ENCODE results near the gene ZNF385B. TPM values are rescaled to one million over a fixed set of nuclear protein-coding genes. Genes with fewer than 3 reads are reported as not detected.

ZNF385B gene
- polyA plus RNA-seq, 1 of the 3 experiments (the other 2 are of a cell fraction) = 0.16 TPM

DNA sequence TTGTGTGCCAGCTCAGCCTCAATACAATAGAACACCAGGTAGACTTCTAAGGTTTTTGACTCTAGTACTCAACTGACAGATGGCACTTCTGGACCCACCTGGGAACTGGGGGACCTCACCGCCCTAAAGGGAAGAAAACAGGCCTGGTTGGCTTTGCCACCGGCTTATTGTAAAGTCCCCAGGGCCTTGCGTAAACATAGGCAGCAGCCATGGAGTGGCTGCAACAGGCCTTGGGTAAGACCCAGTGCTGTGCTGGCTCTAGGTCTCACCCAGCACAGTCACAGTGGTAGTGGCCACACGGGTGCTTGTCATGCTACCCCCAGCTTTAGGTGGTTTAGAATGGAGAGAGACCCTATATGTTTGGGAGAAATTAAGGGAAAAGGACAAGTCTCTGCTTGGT lies 366.1 kb downstream of the ZNF385B start:
- H3K79me2 ChIP-seq (ENCODE audit: insufficient read depth) = no peaks in the 10 kb centered on the region
- H3K27ac ChIP-seq (ENCODE audit: low read depth in 2 of 2, low read length in 1 of 2) = no peak overlapping the region
- H3K36me3 ChIP-seq (replicated peaks in 1 of 2; ENCODE audit: control insufficient read depth in 1 of 2, insufficient read depth in 2 of 2, low read length in 1 of 2) = no peaks in the 10 kb centered on the region
- ChIA-PET CTCF (no interaction called here), POLR2A (no interaction called here)
- no peaks in the 10 kb centered on the region for H3K27me3 ChIP-seq (ENCODE audit: insufficient read depth)
- H3K9ac ChIP-seq = no peak overlapping the region
- H3K4me3 ChIP-seq (ENCODE audit: low read depth in 2 of 2, low read length in 1 of 2) = no peak overlapping the region
- H2AFZ ChIP-seq (ENCODE audit: low read depth) = no peak overlapping the region
- H3K9me3 ChIP-seq = no peaks in the 10 kb centered on the region
- H3F3A ChIP-seq (replicated peaks; ENCODE audit: insufficient read depth) = no peaks in the 10 kb centered on the region
- H3K9me2 ChIP-seq = 0 out of 2 replicates have a peak, but pooled peaks cover 3% of the 10 kb centered on the region
- no peaks in the 10 kb centered on the region for H3K4me1 ChIP-seq (ENCODE audit: control insufficient read depth in 1 of 2, insufficient read depth in 2 of 2, low read depth in 1 of 2, low read length in 1 of 2)
- WGBS (ENCODE audit: low lambda C conversion rate) = 50% methylated on average over 1 of the region's 4 CpGs
- TF ChIP-seq, protein P1, sequence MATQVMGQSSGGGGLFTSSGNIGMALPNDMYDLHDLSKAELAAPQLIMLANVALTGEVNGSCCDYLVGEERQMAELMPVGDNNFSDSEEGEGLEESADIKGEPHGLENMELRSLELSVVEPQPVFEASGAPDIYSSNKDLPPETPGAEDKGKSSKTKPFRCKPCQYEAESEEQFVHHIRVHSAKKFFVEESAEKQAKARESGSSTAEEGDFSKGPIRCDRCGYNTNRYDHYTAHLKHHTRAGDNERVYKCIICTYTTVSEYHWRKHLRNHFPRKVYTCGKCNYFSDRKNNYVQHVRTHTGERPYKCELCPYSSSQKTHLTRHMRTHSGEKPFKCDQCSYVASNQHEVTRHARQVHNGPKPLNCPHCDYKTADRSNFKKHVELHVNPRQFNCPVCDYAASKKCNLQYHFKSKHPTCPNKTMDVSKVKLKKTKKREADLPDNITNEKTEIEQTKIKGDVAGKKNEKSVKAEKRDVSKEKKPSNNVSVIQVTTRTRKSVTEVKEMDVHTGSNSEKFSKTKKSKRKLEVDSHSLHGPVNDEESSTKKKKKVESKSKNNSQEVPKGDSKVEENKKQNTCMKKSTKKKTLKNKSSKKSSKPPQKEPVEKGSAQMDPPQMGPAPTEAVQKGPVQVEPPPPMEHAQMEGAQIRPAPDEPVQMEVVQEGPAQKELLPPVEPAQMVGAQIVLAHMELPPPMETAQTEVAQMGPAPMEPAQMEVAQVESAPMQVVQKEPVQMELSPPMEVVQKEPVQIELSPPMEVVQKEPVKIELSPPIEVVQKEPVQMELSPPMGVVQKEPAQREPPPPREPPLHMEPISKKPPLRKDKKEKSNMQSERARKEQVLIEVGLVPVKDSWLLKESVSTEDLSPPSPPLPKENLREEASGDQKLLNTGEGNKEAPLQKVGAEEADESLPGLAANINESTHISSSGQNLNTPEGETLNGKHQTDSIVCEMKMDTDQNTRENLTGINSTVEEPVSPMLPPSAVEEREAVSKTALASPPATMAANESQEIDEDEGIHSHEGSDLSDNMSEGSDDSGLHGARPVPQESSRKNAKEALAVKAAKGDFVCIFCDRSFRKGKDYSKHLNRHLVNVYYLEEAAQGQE (IDR thresholded peaks at IDR 0.05; ENCODE audit: low read depth, low read length) = no peak
- TF ChIP-seq SIN3A (IDR thresholded peaks at IDR 0.05; ENCODE audit: borderline replicate concordance, low read depth, low read length) = no peak
- TF ChIP-seq RAD21 (IDR thresholded peaks at IDR 0.05; ENCODE audit: low read length) = no peak
- TF ChIP-seq, protein P2, sequence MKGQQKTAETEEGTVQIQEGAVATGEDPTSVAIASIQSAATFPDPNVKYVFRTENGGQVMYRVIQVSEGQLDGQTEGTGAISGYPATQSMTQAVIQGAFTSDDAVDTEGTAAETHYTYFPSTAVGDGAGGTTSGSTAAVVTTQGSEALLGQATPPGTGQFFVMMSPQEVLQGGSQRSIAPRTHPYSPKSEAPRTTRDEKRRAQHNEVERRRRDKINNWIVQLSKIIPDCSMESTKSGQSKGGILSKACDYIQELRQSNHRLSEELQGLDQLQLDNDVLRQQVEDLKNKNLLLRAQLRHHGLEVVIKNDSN (IDR thresholded peaks at IDR 0.05; ENCODE audit: borderline replicate concordance, low read depth) = no peak
- TF ChIP-seq, protein P3, sequence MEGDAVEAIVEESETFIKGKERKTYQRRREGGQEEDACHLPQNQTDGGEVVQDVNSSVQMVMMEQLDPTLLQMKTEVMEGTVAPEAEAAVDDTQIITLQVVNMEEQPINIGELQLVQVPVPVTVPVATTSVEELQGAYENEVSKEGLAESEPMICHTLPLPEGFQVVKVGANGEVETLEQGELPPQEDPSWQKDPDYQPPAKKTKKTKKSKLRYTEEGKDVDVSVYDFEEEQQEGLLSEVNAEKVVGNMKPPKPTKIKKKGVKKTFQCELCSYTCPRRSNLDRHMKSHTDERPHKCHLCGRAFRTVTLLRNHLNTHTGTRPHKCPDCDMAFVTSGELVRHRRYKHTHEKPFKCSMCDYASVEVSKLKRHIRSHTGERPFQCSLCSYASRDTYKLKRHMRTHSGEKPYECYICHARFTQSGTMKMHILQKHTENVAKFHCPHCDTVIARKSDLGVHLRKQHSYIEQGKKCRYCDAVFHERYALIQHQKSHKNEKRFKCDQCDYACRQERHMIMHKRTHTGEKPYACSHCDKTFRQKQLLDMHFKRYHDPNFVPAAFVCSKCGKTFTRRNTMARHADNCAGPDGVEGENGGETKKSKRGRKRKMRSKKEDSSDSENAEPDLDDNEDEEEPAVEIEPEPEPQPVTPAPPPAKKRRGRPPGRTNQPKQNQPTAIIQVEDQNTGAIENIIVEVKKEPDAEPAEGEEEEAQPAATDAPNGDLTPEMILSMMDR (IDR thresholded peaks at IDR 0.05) = no peak
- TF ChIP-seq FOSL2 (IDR thresholded peaks at IDR 0.05; ENCODE audit: borderline replicate concordance, low read depth) = no peak
- no peak for TF ChIP-seq EP300 (IDR thresholded peaks at IDR 0.05; ENCODE audit: borderline replicate concordance in 1 of 2, low read depth in 1 of 2, low read length in 1 of 2)
- TF ChIP-seq TCF12 (IDR thresholded peaks at IDR 0.05) = no peak
- TF ChIP-seq NFIC (IDR thresholded peaks at IDR 0.05; ENCODE audit: borderline replicate concordance) = no peak
- TF ChIP-seq TAF1 (IDR thresholded peaks at IDR 0.05; ENCODE audit: borderline replicate concordance, low read depth, low read length) = no peak
- TF ChIP-seq GABPA (IDR thresholded peaks at IDR 0.05; ENCODE audit: low read depth) = no peak
- TF ChIP-seq, protein P4, sequence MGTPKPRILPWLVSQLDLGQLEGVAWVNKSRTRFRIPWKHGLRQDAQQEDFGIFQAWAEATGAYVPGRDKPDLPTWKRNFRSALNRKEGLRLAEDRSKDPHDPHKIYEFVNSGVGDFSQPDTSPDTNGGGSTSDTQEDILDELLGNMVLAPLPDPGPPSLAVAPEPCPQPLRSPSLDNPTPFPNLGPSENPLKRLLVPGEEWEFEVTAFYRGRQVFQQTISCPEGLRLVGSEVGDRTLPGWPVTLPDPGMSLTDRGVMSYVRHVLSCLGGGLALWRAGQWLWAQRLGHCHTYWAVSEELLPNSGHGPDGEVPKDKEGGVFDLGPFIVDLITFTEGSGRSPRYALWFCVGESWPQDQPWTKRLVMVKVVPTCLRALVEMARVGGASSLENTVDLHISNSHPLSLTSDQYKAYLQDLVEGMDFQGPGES (IDR thresholded peaks at IDR 0.05; ENCODE audit: low read depth, low read length) = no peak
- TF ChIP-seq, protein P5, sequence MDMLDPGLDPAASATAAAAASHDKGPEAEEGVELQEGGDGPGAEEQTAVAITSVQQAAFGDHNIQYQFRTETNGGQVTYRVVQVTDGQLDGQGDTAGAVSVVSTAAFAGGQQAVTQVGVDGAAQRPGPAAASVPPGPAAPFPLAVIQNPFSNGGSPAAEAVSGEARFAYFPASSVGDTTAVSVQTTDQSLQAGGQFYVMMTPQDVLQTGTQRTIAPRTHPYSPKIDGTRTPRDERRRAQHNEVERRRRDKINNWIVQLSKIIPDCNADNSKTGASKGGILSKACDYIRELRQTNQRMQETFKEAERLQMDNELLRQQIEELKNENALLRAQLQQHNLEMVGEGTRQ (IDR thresholded peaks at IDR 0.05; ENCODE audit: borderline replicate concordance, low read depth, low read length) = no peak
- no peak for TF ChIP-seq RFX5 (IDR thresholded peaks at IDR 0.05; ENCODE audit: low read length)
- TF ChIP-seq TEAD4 (IDR thresholded peaks at IDR 0.05; ENCODE audit: borderline replicate concordance, insufficient read depth) = no peak
- H4K20me1 ChIP-seq (ENCODE audit: insufficient read depth) = no peaks in the 10 kb centered on the region
- H3K4me2 ChIP-seq = no peak overlapping the region
- DNase-seq = no peak
